ENCODE results near the gene AMDHD2. TPM values are rescaled to one million over a fixed set of nuclear protein-coding genes. Genes with fewer than 3 reads are reported as not detected.

Gene AMDHD2
- total RNA-seq, 1 donor from 2014 or later, result 90.8 TPM

DNA sequence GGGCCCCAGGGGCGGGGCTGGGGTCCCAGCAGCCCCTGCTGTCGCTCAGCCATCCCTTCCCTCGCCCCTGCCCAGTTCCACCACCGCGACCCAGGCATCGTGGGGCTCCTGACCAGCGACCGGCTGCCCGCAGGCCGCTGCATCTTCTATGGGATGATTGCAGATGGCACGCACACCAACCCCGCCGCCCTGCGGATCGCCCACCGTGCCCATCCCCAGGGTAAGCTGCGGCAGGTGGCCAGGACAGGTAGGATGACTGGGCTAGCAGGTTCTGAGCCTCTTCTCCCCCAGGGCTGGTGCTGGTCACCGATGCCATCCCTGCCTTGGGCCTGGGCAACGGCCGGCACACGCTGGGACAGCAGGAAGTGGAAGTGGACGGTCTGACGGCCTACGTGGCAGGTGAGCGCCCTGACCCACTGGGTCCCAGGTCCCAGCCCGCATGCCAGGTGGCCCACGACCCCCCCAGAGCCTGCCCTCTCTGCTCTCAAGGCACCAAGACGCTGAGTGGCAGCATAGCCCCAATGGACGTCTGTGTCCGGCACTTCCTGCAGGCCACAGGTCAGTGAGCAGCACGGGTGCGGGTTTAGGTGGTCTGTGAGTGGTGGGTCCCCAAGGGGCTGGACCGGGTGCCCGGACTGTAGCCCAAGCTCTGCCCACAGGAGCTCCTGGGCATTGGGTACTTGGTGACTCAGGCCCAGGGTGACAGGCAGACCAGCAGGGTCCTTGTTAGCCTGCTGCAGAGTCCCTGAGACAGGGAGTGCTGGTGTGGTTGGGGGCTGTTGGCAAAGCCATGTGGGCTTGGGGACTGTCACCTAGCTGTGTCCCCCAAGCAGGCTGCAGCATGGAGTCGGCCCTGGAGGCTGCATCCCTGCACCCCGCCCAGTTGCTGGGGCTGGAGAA, 8.2 kb downstream of the AMDHD2 start:
- ATAC-seq (ENCODE audit: low read depth), result no peak
- Mint-ChIP-seq H3K27me3 (no peaks in the 10 kb centered on the region), H3K27ac (no peak overlapping the region), H3K36me3 (ENCODE audit: low read depth) (peaks cover 48% of the 10 kb centered on the region), H3K4me1 (peaks cover 23% of the 10 kb centered on the region), H3K9me3 (no peaks in the 10 kb centered on the region), H3K4me3 (no peak overlapping the region)
- TF ChIP-seq, protein P1, sequence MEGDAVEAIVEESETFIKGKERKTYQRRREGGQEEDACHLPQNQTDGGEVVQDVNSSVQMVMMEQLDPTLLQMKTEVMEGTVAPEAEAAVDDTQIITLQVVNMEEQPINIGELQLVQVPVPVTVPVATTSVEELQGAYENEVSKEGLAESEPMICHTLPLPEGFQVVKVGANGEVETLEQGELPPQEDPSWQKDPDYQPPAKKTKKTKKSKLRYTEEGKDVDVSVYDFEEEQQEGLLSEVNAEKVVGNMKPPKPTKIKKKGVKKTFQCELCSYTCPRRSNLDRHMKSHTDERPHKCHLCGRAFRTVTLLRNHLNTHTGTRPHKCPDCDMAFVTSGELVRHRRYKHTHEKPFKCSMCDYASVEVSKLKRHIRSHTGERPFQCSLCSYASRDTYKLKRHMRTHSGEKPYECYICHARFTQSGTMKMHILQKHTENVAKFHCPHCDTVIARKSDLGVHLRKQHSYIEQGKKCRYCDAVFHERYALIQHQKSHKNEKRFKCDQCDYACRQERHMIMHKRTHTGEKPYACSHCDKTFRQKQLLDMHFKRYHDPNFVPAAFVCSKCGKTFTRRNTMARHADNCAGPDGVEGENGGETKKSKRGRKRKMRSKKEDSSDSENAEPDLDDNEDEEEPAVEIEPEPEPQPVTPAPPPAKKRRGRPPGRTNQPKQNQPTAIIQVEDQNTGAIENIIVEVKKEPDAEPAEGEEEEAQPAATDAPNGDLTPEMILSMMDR (IDR thresholded peaks at IDR 0.05), result no peak
- POLR2A ChIA-PET, result interaction anchor here (0.8 kb wide), 1 partner anchor 8 kb away, joined by 5 read pairs; the partner anchor contains the start of gene AMDHD2
- CTCF ChIA-PET, result no interaction called here
- no peak for DNase-seq
- intact Hi-C loops (cut with micrococcal nuclease), result no loop called here

DNA sequence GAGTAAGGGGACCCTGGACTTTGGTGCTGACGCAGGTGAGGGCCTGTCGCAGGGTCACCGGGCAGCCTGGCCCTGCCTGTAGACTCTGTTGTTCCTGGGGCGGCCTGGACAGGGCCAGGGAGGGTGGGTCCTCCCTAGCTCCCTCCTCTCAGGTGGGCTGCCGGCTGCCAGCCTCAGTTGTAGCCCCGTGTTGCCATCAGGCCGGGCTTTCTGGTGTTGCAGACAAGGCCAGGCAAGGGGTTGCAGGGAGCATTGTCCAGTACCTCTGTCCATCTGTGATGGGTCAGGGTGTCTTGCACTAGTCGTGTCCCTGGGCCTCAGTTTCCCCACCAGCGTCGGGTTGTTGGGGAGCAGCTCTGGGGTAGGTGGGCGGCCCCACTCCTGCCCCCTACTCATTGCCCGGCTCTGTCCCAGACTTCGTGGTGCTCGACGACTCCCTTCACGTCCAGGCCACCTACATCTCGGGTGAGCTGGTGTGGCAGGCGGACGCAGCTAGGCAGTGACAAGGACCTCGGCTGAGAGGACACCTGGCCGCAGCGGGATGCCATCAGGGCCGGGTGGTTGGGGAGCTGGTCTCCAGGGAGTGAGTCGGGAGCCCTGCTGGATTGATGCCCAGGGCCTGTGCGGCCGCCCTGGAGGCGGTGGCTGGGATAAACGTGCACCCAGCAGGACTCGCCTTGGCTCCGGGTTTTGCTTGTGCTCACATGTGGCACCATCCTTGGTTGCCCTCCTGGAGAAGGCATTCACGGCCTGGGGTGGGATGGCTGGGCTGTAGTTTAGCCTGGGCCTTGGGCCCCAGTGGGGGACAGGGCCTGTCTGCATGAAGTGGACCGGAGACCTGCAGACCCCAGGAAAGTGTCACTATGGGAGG, 9.1 kb downstream of the AMDHD2 start:
- H3K9me3 Mint-ChIP-seq, result no peaks in the 10 kb centered on the region
- ATAC-seq (ENCODE audit: low read depth), result no peak
- intact Hi-C loops (cut with micrococcal nuclease), result no loop called here
- TF ChIP-seq, protein P1 (IDR thresholded peaks at IDR 0.05), result no peak
- peaks cover 19% of the 10 kb centered on the region for H3K4me1 Mint-ChIP-seq
- no peaks in the 10 kb centered on the region for H3K27me3 Mint-ChIP-seq
- CTCF ChIA-PET, result no interaction called here
- peaks cover 39% of the 10 kb centered on the region for H3K36me3 Mint-ChIP-seq (ENCODE audit: low read depth)
- peak; percentile 14 for DNase-seq
- POLR2A ChIA-PET, result interaction anchor here (0.8 kb wide), 1 partner anchor 9 kb away, joined by 5 read pairs; the partner anchor contains the start of gene AMDHD2
- no peak overlapping the region for H3K27ac Mint-ChIP-seq
- no peak overlapping the region for H3K4me3 Mint-ChIP-seq

DNA sequence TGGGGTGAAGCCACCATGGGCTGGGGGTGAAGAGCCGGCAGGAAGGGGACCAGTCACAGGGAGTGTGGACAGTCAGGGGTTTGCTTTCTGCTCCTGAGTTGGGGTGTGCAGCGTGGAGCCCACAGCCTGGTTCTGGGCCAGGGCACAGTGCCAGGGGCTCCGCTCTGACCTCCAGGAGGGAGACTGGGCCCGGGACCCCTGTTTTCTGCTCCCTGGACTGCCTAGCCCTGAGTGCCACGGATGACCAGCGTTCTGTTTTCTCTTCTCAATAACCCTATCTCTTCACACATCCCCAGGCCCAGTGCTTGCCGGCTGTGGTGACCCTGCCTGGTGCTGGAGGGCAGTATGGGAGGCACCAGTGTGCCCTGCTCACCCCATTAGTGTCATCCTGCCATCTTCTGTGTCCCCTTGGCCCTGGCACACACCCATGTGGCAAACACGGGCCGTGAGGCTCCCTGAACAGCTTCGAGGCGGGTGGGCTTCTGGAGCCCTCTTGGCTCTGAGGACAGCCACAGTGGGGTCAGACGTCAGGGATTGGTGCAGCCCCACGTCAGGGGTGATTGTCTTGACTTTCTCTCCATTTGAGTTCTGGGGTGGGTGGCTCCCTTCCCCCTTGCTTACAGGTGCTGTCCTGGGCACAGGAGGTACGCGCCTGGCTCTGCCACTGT, 9.9 kb downstream of the AMDHD2 start:
- H3K36me3 Mint-ChIP-seq (ENCODE audit: low read depth), result peaks cover 31% of the 10 kb centered on the region
- peak; percentile 12 for DNase-seq
- no peaks in the 10 kb centered on the region for H3K27me3 Mint-ChIP-seq
- H3K27ac Mint-ChIP-seq, result no peak overlapping the region
- no peak for ATAC-seq (ENCODE audit: low read depth)
- CTCF ChIA-PET, result no interaction called here
- H3K4me3 Mint-ChIP-seq, result peak overlapping the region; percentile 46
- H3K4me1 Mint-ChIP-seq, result peaks cover 17% of the 10 kb centered on the region
- TF ChIP-seq, protein P1 (IDR thresholded peaks at IDR 0.05), result no peak
- intact Hi-C loops (cut with micrococcal nuclease), result loop anchor here (10.0 kb wide), 1 partner anchor 375 kb away; no protein-coding TSS in a partner anchor
- H3K9me3 Mint-ChIP-seq, result no peaks in the 10 kb centered on the region
- POLR2A ChIA-PET, result interaction anchor here (2.3 to 3.1 kb wide), 3 partner anchors 15 to 375 kb away, joined by 9 to 38 read pairs (median 16); partner anchors contain the start of genes ATP6V0C and TRAF7

DNA sequence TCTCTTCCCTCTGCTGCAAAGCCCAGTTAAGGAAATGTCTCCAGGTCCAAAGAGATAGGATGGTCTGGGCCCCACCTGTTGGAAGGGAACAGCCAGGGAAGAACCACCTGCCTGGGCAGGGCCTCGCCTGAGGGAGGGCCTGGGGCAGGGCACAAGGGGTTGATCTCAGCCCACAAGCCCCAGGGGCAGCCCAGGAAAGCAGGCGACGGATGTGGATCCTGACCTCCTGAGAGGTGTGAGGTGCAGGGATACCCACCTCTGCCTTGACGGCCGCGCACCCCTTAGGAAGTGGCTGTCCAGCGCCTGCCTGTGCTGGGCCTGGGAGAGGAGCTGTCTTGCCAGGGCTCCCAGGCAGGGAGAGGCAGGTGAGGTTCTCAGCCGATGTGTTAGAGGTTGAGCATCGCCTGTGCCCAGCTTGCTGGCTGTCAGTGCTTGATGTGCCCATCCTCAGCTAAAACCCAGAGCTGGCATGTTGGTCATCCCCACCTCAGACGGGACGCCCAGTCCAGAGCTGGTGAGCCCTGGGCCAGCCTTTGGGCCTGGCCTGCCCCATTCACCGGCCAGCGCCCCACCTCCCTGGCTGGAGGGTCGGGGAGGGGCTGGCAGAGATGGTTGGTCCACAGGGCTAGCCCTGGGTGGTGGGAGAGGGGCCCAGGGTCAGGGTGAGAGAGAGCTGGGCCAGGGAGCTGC, 10.6 kb downstream of the AMDHD2 start:
- TF ChIP-seq, protein P1 (IDR thresholded peaks at IDR 0.05), result no peak
- ChIA-PET CTCF (no interaction called here), POLR2A (interaction anchor here (0.6 to 3.2 kb wide), 9 partner anchors 10 to 846 kb away, joined by 3 to 76 read pairs (median 9); partner anchors contain the start of genes AMDHD2, ATP6V0C and TRAF7)
- intact Hi-C loops (cut with micrococcal nuclease), result loop anchor here (10.0 kb wide), 1 partner anchor 374 kb away; no protein-coding TSS in a partner anchor
- DNase-seq, result no peak
- H3K27ac Mint-ChIP-seq, result peak overlapping the region; percentile 96
- ATAC-seq (ENCODE audit: low read depth), result no peak
- no peaks in the 10 kb centered on the region for H3K27me3 Mint-ChIP-seq
- H3K4me3 Mint-ChIP-seq, result peak overlapping the region; percentile 97
- H3K9me3 Mint-ChIP-seq, result no peaks in the 10 kb centered on the region
- peaks cover 29% of the 10 kb centered on the region for H3K36me3 Mint-ChIP-seq (ENCODE audit: low read depth)
- H3K4me1 Mint-ChIP-seq, result peaks cover 20% of the 10 kb centered on the region
